H1 (cell line): ENCODE data around the gene AGPAT4.

ENCODE experiments used
- ASH2L ChIP-seq: fragments of 200-600, 300-600 bp; sonication (generic); IDR thresholded peaks from one replicate; pipeline ENCODE4 v1.7.1; 2017; ENCODE audit warnings: low read length
- EZH2 ChIP-seq: fragments of 200-600 bp; sonication (generic); IDR thresholded peaks from 2 replicates; pipeline ENCODE4 v1.7.1; 2012; ENCODE audit warnings: low read depth, mild to moderate bottlenecking, moderate library complexity, low read length, inconsistent platforms; ENCODE audit not compliant: severe bottlenecking
- JUND ChIP-seq: IDR thresholded peaks from 2 replicates; pipeline ENCODE4 v1.6.1; 2011; ENCODE audit warnings: mild to moderate bottlenecking, improper control_type of control experiment, low read length
- KDM5A ChIP-seq: fragments of 200-600 bp; IDR thresholded peaks from 2 replicates; pipeline ENCODE4 v1.7.1; 2012; ENCODE audit warnings: mild to moderate bottlenecking, low read length, inconsistent platforms, mixed read lengths
- POLR2A ChIP-seq, 2 experiments: IDR thresholded peaks; 1 replicate in 1 of 2; 2 replicates in 1 of 2; pipeline ENCODE4 v1.6.1; 2011; ENCODE audit warnings: low read depth in 2 of 2, low read length in 2 of 2, mild to moderate bottlenecking in 2 of 2; ENCODE audit errors: control extremely low read depth in 1 of 2
- RAD21 ChIP-seq, 2 experiments: IDR thresholded peaks in 1 of 2; conservative IDR thresholded peaks in 1 of 2; 2 replicates each; pipeline ENCODE4 v1.6.1; 2011; ENCODE audit warnings: low read depth in 2 of 2, low read length in 2 of 2, improper control_type of control experiment in 1 of 2, inconsistent platforms in 1 of 2, mild to moderate bottlenecking in 1 of 2, moderate library complexity in 1 of 2
- RFX5 ChIP-seq: IDR thresholded peaks from 2 replicates; pipeline ENCODE4 v1.6.1; 2011; ENCODE audit warnings: low read depth, low read length, improper control_type of control experiment, borderline replicate concordance
- TAF1 ChIP-seq: IDR thresholded peaks from 2 replicates; pipeline ENCODE4 v1.6.1; 2011; ENCODE audit warnings: mild to moderate bottlenecking, low read depth, low read length
- TAF7 ChIP-seq: optimal IDR thresholded peaks from 2 replicates; pipeline ENCODE3; 2011; ENCODE audit warnings: low read depth, mild to moderate bottlenecking, inconsistent platforms, low read length, moderate library complexity, borderline replicate concordance
- TF ChIP-seq, protein P1 (sequence below), 3 experiments: IDR thresholded peaks; 1 replicate in 2 of 3; 2 replicates in 1 of 3; pipeline versions ENCODE4 v1.5.1 to v1.6.1; 2011; ENCODE audit warnings: low read length in 3 of 3, mild to moderate bottlenecking in 3 of 3, inconsistent platforms in 2 of 3, low read depth in 1 of 3, moderate library complexity in 1 of 3; ENCODE audit not compliant: insufficient read depth in 1 of 3; ENCODE audit errors: control extremely low read depth in 1 of 3

GRCh38 chr6:161276605-161277155 lies 2.8 kb upstream of the AGPAT4 start:
- TF ChIP-seq RFX5 (no peak), ASH2L (no peak), TAF7 (no peak), KDM5A (no peak), EZH2 (no peak), JUND (no peak), POLR2A (IDR thresholded peaks at IDR 0.05; ENCODE audit: control extremely low read depth in 1 of 2, low read depth in 2 of 2, low read length in 2 of 2) (no peak), TAF1 (no peak), RAD21 (IDR thresholded peaks at IDR 0.05 in 1 of 2, conservative IDR thresholded peaks at IDR 0.05 in 1 of 2; ENCODE audit: low read depth in 2 of 2, low read length in 2 of 2) (no peak)
- TF ChIP-seq, protein P1, sequence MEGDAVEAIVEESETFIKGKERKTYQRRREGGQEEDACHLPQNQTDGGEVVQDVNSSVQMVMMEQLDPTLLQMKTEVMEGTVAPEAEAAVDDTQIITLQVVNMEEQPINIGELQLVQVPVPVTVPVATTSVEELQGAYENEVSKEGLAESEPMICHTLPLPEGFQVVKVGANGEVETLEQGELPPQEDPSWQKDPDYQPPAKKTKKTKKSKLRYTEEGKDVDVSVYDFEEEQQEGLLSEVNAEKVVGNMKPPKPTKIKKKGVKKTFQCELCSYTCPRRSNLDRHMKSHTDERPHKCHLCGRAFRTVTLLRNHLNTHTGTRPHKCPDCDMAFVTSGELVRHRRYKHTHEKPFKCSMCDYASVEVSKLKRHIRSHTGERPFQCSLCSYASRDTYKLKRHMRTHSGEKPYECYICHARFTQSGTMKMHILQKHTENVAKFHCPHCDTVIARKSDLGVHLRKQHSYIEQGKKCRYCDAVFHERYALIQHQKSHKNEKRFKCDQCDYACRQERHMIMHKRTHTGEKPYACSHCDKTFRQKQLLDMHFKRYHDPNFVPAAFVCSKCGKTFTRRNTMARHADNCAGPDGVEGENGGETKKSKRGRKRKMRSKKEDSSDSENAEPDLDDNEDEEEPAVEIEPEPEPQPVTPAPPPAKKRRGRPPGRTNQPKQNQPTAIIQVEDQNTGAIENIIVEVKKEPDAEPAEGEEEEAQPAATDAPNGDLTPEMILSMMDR (IDR thresholded peaks at IDR 0.05; ENCODE audit: control extremely low read depth in 1 of 3, insufficient read depth in 1 of 3, low read depth in 1 of 3, low read length in 3 of 3): no peak
